Measurements from ENCODE around the gene OIP5.

The OIP5 gene

GRCh38 chr15:41259546-41260189 is 72.7 kb downstream of the OIP5 start:
- no peak for DNase-seq (ENCODE audit: low read depth, low spot score)

Measured in smooth muscle cell of the brain vasculature (primary cell).